Nephron (organoid): ENCODE data around the gene TBX15.
A peak's percentile ranks its signal among the peaks of the same experiment; 100 is the strongest.

Experiments
- H3K27ac Mint-ChIP-seq, 3 experiments: 2 replicates each; pipeline ENCODE4 v1.8.0; 2020; ENCODE audit warnings: mixed read lengths in 3 of 3, mild to moderate bottlenecking in 2 of 3, moderate library complexity in 1 of 3
- H3K27me3 Mint-ChIP-seq: 2 replicates; pipeline ENCODE4 v1.8.0; 2021; ENCODE audit warnings: low read depth, mild to moderate bottlenecking, moderate library complexity, mixed read lengths
- H3K36me3 Mint-ChIP-seq: 2 replicates; pipeline ENCODE4 v1.8.0; 2020; ENCODE audit warnings: low read depth, mixed read lengths
- H3K4me1 Mint-ChIP-seq: 2 replicates; pipeline ENCODE4 v1.8.0; 2020; ENCODE audit warnings: mixed read lengths
- H3K4me3 Mint-ChIP-seq, 3 experiments: 2 replicates each; pipeline ENCODE4 v1.8.0; 2020; ENCODE audit warnings: mild to moderate bottlenecking in 3 of 3, mixed read lengths in 3 of 3, moderate library complexity in 2 of 3
- H3K9me3 Mint-ChIP-seq: 2 replicates; pipeline ENCODE4 v1.8.0; 2020; ENCODE audit warnings: mixed read lengths
- CTCF ChIP-seq, 3 experiments: fragments of 200-600 bp; sonication (generic); IDR thresholded peaks; one replicate each; pipeline ENCODE4 v1.5.0; 2021; ENCODE audit warnings: antibody characterized with exemption in 3 of 3; ENCODE audit not compliant: unreplicated experiment in 3 of 3

Gene TBX15

DNA sequence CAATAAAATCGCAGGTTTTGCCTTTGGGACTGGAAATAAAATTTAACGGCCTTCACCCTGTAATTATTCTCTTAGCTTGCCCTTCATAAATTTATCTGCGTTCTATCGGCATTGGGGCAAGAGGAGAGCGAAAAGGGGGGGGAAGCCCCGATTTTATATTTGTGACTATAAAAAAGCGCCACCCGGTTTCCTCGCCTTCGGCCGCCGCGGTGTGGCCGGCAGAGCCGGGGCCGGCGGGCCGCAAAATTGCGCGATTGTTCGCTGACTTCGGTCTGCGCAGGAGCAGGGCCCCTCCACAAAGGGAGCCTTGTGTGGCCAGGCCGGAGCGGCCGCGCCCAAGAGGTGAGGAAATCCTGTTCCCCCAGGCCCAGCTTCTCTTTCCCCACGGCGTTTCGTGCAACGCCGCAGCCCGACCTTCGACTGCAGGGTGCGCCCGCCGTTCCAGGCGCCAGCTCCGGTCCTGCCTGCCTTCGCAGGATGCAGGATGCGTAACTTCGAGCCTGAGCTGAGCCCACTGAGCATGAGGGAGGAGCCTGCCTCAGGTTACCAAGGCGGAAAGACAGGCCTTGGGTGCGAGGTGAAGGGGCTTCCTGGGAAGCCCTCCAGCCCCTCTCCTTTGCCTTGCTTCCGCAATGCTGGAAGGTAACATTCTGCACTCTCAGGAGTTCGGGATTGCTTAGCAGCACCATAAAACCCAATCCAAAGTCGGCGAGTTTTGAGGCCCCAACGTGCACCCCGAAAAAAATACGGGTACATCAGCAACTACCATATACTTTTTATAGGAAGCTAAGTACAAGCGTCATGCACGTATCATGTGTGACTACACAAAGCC, 4.9 kb upstream of the TBX15 start:
- H3K36me3 Mint-ChIP-seq, result no peaks in the 10 kb centered on the region
- H3K27ac Mint-ChIP-seq, result no peak overlapping the region
- peaks cover 97% of the 10 kb centered on the region for H3K27me3 Mint-ChIP-seq
- no peaks in the 10 kb centered on the region for H3K9me3 Mint-ChIP-seq
- TF ChIP-seq CTCF (IDR thresholded peaks at IDR 0.05; ENCODE audit: unreplicated experiment in 3 of 3), result no peak
- H3K4me3 Mint-ChIP-seq, result peak overlapping the region in 1 of 3 experiments; percentile 56
- peaks cover 33% of the 10 kb centered on the region for H3K4me1 Mint-ChIP-seq

GRCh38 chr1:118992237-118992825, 4.2 kb upstream of the TBX15 start:
- Mint-ChIP-seq H3K27me3 (peaks cover 98% of the 10 kb centered on the region), H3K9me3 (no peaks in the 10 kb centered on the region), H3K4me1 (peaks cover 32% of the 10 kb centered on the region), H3K36me3 (no peaks in the 10 kb centered on the region), H3K27ac (peak overlapping the region in 1 of 3 experiments; percentile 41), H3K4me3 (peak overlapping the region in 2 of 3 experiments; percentile 46 to 48)
- TF ChIP-seq CTCF (IDR thresholded peaks at IDR 0.05; ENCODE audit: unreplicated experiment in 3 of 3), result no peak

DNA sequence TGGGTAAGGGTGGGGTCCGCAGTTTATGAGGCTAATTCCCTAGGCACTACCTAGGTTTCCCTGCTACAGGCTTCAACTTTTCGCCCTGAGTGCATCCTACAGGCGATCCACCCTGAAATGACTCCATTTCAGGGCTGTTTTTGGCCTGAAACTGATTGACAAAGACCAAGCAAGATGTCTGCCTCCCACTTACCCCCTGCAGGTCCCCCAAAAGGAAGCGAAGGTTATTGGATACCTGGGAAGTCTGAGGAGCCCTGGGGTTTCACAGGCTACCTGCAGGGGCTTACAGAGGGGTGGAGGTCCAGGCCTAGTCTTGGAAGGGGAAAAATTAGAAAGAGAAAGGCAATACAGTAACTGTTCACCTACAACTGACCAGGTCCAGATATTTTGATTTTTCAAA, 3.3 kb upstream of the TBX15 start:
- no peak overlapping the region for H3K27ac Mint-ChIP-seq
- peaks cover 40% of the 10 kb centered on the region for H3K4me1 Mint-ChIP-seq
- no peak overlapping the region for H3K4me3 Mint-ChIP-seq
- H3K9me3 Mint-ChIP-seq, result no peaks in the 10 kb centered on the region
- no peak for TF ChIP-seq CTCF (IDR thresholded peaks at IDR 0.05; ENCODE audit: unreplicated experiment in 3 of 3)
- H3K27me3 Mint-ChIP-seq, result peaks cover 99% of the 10 kb centered on the region
- no peaks in the 10 kb centered on the region for H3K36me3 Mint-ChIP-seq

DNA sequence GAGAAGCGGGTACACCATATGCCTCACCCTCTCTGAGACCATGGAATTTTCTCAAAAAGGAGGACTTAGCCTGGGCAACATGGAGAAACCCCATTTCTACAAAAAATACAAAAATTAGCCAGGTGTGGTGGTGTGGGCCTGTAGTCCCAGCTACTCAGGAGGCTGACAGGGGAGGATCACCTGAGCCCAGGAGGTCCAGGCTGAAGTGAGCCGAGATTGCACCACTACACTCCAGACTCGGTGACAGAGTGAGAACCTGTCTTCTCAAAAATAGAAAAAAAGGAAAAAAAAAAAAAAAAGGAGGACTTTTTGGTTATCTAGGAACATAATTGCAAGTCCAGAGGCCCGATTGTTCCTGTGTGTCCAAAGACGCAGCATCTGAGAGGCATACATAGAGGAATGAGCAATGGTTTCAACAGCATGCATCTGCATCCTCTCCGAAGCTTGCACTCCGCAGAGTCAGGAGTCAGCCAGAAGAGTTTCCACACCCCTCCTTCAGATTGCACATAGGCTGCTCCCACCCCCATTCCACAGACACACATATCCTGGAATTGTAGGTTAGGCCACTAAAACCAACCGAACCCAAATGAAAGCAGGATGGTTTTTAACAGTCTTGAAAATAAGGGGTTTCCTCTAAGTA, 2.5 kb upstream of the TBX15 start:
- no peak overlapping the region for H3K27ac Mint-ChIP-seq
- H3K36me3 Mint-ChIP-seq, result no peaks in the 10 kb centered on the region
- peaks cover 48% of the 10 kb centered on the region for H3K4me1 Mint-ChIP-seq
- H3K9me3 Mint-ChIP-seq, result no peaks in the 10 kb centered on the region
- peaks cover 99% of the 10 kb centered on the region for H3K27me3 Mint-ChIP-seq
- no peak for TF ChIP-seq CTCF (IDR thresholded peaks at IDR 0.05; ENCODE audit: unreplicated experiment in 3 of 3)
- peak overlapping the region in 1 of 3 experiments; percentile 33 for H3K4me3 Mint-ChIP-seq

DNA sequence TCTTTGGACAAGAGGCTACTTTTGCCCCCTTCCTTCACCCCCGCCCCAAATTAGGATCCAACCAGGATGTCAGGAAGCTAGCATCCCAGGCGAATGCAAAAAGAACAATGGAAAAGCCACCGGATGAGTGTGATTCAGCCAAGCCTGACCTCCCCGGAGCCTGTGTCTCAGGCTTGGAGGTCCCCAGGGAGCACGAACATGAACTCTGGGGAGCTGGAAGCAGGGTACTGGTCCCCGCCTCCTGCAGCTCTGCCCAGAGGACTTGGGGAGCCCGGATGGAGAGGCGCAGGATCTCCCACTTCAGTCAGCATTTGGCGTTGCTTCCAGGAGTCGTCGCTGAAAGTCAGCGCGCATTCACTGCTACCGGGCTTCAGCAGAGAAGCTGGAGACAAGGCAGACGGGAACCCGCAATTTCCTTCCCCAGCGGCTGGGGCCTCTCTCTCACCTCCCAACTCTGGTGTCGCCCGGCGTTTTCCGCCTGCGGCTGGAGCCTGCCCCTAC, 1.8 kb upstream of the TBX15 start:
- peaks cover 5% of the 10 kb centered on the region for H3K9me3 Mint-ChIP-seq

More for the DNA sequence above, 1.8 kb upstream of the TBX15 start:
- no peak for TF ChIP-seq CTCF (IDR thresholded peaks at IDR 0.05; ENCODE audit: unreplicated experiment in 3 of 3)
- Mint-ChIP-seq H3K36me3 (peaks cover under 1% of the 10 kb centered on the region), H3K4me1 (peaks cover 55% of the 10 kb centered on the region), H3K27me3 (peaks cover 99% of the 10 kb centered on the region), H3K27ac (peak overlapping the region; percentile 73 to 94 (median 82)), H3K4me3 (peak overlapping the region; percentile 85 to 91 (median 91))
